Gastroesophageal sphincter (tissue), 4 donors: ENCODE data around the gene SEMA3A. TPM values are rescaled to one million over a fixed set of nuclear protein-coding genes. Genes with fewer than 3 reads are reported as not detected.
"Not testable (repeated sequence)": the region's sequence is repeated elsewhere in the genome, so short reads cannot be mapped to it uniquely, and the experiment has no call there.

ENCODE experiments used
- ATAC-seq: fragments of 150-250 bp; one replicate; pipeline ENCODE4 v1.9.1; 2016; ENCODE audit warnings: mild to moderate bottlenecking, moderate library complexity
- H3K27ac ChIP-seq, 4 donors: fragments of 200-600 bp; sonication (generic) in 3 of 4; 1 replicate in 3 of 4; 2 replicates in 1 of 4; pipeline ENCODE4 v1.5.1; 2016 to 2019
- H3K27me3 ChIP-seq: fragments of 200-600 bp; sonication (generic); one replicate; pipeline ENCODE4 v1.5.1; 2019
- H3K36me3 ChIP-seq, 2 donors: fragments of 200-600 bp; sonication (generic); one replicate each; pipeline ENCODE4 v1.5.1; 2019; ENCODE audit warnings: control low read depth in 1 of 2
- H3K4me1 ChIP-seq, 3 donors: fragments of 200-600 bp; sonication (generic); 1 replicate in 2 of 3; 2 replicates in 1 of 3; pipeline ENCODE4 v1.5.1; 2016 to 2019; ENCODE audit warnings: control low read depth in 2 of 3
- H3K4me3 ChIP-seq, 2 donors: fragments of 200-600 bp; sonication (generic); one replicate each; pipeline ENCODE4 v1.5.1; 2019; ENCODE audit warnings: mild to moderate bottlenecking in 1 of 2, moderate library complexity in 1 of 2
- H3K9me3 ChIP-seq, 3 donors: fragments of 200-600 bp; sonication (generic); one replicate each; pipeline ENCODE4 v1.5.1; 2017 to 2019; ENCODE audit warnings: control low read depth in 2 of 3
- CTCF ChIP-seq, 4 experiments: fragments of 200-600 bp in 2 of 4; fragments of 450-650 bp in 2 of 4; sonication (generic) in 1 of 4; IDR thresholded peaks; one replicate each; pipeline ENCODE4 v1.5.1; 2017 to 2019; ENCODE audit warnings: antibody characterized with exemption in 4 of 4, mild to moderate bottlenecking in 2 of 4, moderate library complexity in 2 of 4
- EP300 ChIP-seq: sonication (generic); formaldehyde crosslinking; IDR thresholded peaks from one replicate; pipeline ENCODE4 v1.6.1; 2017; ENCODE audit warnings: antibody characterized with exemption, mild to moderate bottlenecking
- POLR2A ChIP-seq, 2 donors: fragments of 450-650 bp; IDR thresholded peaks; one replicate each; pipeline ENCODE4 v1.6.1; 2017; ENCODE audit warnings: antibody characterized with exemption in 2 of 2, mild to moderate bottlenecking in 2 of 2, moderate library complexity in 1 of 2
- POLR2AphosphoS5 ChIP-seq: sonication (generic); formaldehyde crosslinking; IDR thresholded peaks from one replicate; pipeline ENCODE4 v1.6.1; 2017; ENCODE audit warnings: antibody characterized with exemption
- WGBS, 2 donors: methylation state at CpG; one replicate each; pipeline ENCODE4 v1.1.5; 2018; ENCODE audit warnings: low coverage in 1 of 2; 5-methylcytosine and 5-hydroxymethylcytosine counted together
- total RNA-seq, 4 donors: library from RNA; depleted of rRNA; stranded (reverse); fragments of >200 nt; gene quantifications; one replicate each; pipeline ENCODE4 v1.1.0, GENCODE V29; 2016

SEMA3A gene
- total RNA-seq, 4 donors from 2014 or later = 24.6 to 61.6 (median 33.0) TPM

DNA sequence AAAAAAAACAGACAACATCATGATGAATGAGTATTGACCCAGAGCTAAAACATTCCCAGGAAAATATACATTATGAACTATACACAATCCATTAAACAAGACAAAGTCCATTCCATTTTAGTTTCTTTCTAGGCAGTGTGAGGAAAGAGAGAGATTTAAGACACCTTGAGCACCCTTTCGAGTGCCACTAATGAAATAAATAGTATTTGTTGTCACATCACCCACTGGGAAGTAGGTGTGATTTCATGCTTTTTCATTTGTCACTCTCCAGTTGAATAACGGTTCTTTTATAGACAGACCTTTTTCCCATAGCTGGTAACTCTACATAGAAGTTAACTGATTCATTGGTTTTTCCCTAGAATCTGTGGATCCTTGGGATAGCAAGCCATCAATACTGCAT lies 29.9 kb upstream of the SEMA3A start:
- H3K27ac ChIP-seq = no peak overlapping the region
- H3K4me3 ChIP-seq = no peak overlapping the region
- H3K36me3 ChIP-seq = no peaks in the 10 kb centered on the region
- peaks cover 0 to 4% (median 0%) of the 10 kb centered on the region in 3 donors for H3K9me3 ChIP-seq
- WGBS, 2 donors = 75 to 84% methylated on average over 1 to 2 of the region's 2 CpGs
- ATAC-seq = no peak
- H3K27me3 ChIP-seq = no peaks in the 10 kb centered on the region
- TF ChIP-seq EP300 (no peak), POLR2A (IDR thresholded peaks at IDR 0.05) (no peak), POLR2AphosphoS5 (no peak), CTCF (IDR thresholded peaks at IDR 0.05) (no peak)
- no peaks in the 10 kb centered on the region for H3K4me1 ChIP-seq

- TF ChIP-seq POLR2A (IDR thresholded peaks at IDR 0.05) = no peak
- no peak for TF ChIP-seq EP300
- TF ChIP-seq POLR2AphosphoS5 = no peak
- no peak for TF ChIP-seq CTCF (IDR thresholded peaks at IDR 0.05)
- Histone ChIP-seq H3K9me3 (peaks cover 0 to 4% (median 0%) of the 10 kb centered on the region in 3 donors), H3K4me1 (peaks cover 0 to 8% (median 0%) of the 10 kb centered on the region in 3 donors), H3K27me3 (no peaks in the 10 kb centered on the region), H3K4me3 (no peak overlapping the region), H3K27ac (no peak overlapping the region), H3K36me3 (no peaks in the 10 kb centered on the region)
- WGBS, 2 donors = 95 to 97% methylated on average over 2 of the region's 2 CpGs
- no peak for ATAC-seq
Observed at GRCh38 chr7:84219310-84219709, 24.7 kb upstream of the SEMA3A start.

GRCh38 chr7:84218681-84219080 lies 24.1 kb upstream of the SEMA3A start:
- Histone ChIP-seq H3K36me3 (no peaks in the 10 kb centered on the region), H3K27me3 (no peaks in the 10 kb centered on the region), H3K27ac (no peak overlapping the region), H3K4me1 (peaks cover 0 to 8% (median 0%) of the 10 kb centered on the region in 3 donors), H3K4me3 (no peak overlapping the region), H3K9me3 (peaks cover 0 to 4% (median 0%) of the 10 kb centered on the region in 3 donors)
- no peak for ATAC-seq
- no peak for TF ChIP-seq EP300
- no peak for TF ChIP-seq CTCF (IDR thresholded peaks at IDR 0.05)
- no peak for TF ChIP-seq POLR2AphosphoS5
- no peak for TF ChIP-seq POLR2A (IDR thresholded peaks at IDR 0.05)
- 43 to 68% methylated on average over 2 of the region's 2 CpGs for WGBS, 2 donors

DNA sequence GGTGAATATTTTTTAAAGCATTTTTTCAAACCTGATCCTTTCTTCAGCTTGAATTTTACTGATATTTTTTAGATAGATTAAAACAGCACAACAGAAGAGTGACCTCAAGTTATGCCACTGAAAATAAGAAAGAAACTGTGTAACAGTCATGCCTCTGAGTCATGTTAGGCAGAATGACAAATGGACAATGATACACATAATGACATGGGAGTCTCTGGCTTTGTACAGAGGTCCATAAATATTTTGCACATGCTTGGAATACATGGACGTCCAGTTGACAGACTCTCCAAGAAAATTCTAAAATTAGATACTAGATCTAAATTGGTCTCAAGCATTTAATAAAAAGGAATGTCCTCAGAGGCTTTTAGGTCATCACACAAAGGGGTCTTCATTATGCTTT lies 21.9 kb upstream of the SEMA3A start:
- ATAC-seq = no peak
- Histone ChIP-seq H3K4me1 (peaks cover 0 to 8% (median 0%) of the 10 kb centered on the region in 3 donors), H3K27me3 (no peaks in the 10 kb centered on the region), H3K27ac (no peak overlapping the region), H3K36me3 (no peaks in the 10 kb centered on the region), H3K9me3 (peaks cover 0 to 4% (median 0%) of the 10 kb centered on the region in 3 donors), H3K4me3 (no peak overlapping the region)
- TF ChIP-seq POLR2AphosphoS5 (no peak), CTCF (IDR thresholded peaks at IDR 0.05) (no peak), POLR2A (IDR thresholded peaks at IDR 0.05) (no peak), EP300 (no peak)
- 0 to 38% methylated on average over 1 of the region's 1 CpG for WGBS, 2 donors

- ATAC-seq, H3K36me3 ChIP-seq, H3K27ac ChIP-seq, H3K4me3 ChIP-seq, H3K4me1 ChIP-seq, H3K9me3 ChIP-seq, H3K27me3 ChIP-seq: not testable (repeated sequence)
- 90 to 100% methylated on average over 2 of the region's 6 CpGs for WGBS, 2 donors
Observed at GRCh38 chr7:84214757-84215156, 20.2 kb upstream of the SEMA3A start.
